HG03439 (cell line): ENCODE data around the gene ZNF879.

Source experiments
- ATAC-seq: cut with Tn5 transposase; IDR thresholded peaks from one replicate; pipeline ENCODE4 v1.9.1; 2021; ENCODE audit warnings: mild to moderate bottlenecking, moderate library complexity; ENCODE audit not compliant: unreplicated experiment

The ZNF879 gene

GRCh38 chr5:179023528-179024189 lies at the start of gene ZNF879:
Gene ZNF879 (plus strand): TSS chr5:179023804. CDS start chr5:179025005, 1,201 bp downstream.
- ATAC-seq: peak; percentile 84

- no peak for ATAC-seq
Measured at GRCh38 chr5:178981381-178981780, 42.2 kb upstream of the ZNF879 start.

- ATAC-seq: no peak
Measured at GRCh38 chr5:178982941-178983340, 40.7 kb upstream of the ZNF879 start.

GRCh38 chr5:178983728-178984127 lies 39.9 kb upstream of the ZNF879 start:
- no peak for ATAC-seq

- no peak for ATAC-seq
Measured at GRCh38 chr5:178984145-178985072, 39.2 kb upstream of the ZNF879 start.

GRCh38 chr5:178986326-178986960 lies 37.2 kb upstream of the ZNF879 start:
- no peak for ATAC-seq

- no peak for ATAC-seq
Measured at GRCh38 chr5:178988436-178989220, 35.0 kb upstream of the ZNF879 start.

- ATAC-seq: no peak
Measured at GRCh38 chr5:178989311-178989710, 34.3 kb upstream of the ZNF879 start.

GRCh38 chr5:178990491-178990890 lies 33.1 kb upstream of the ZNF879 start:
- no peak for ATAC-seq

GRCh38 chr5:178991190-178992145 lies 32.1 kb upstream of the ZNF879 start:
- ATAC-seq: no peak

- ATAC-seq: no peak
Measured at GRCh38 chr5:178992291-178992895, 31.2 kb upstream of the ZNF879 start.

- ATAC-seq: no peak
Measured at GRCh38 chr5:178993236-178993765, 30.3 kb upstream of the ZNF879 start.

- ATAC-seq: no peak
Measured at GRCh38 chr5:178993955-178994579, 29.5 kb upstream of the ZNF879 start.

- ATAC-seq: no peak
Measured at GRCh38 chr5:178994580-178995340, 28.8 kb upstream of the ZNF879 start, which contains the start of gene GRM6. Gene GRM6 (minus strand): TSS chr5:178995320. CDS start chr5:178994944, 376 bp downstream.

GRCh38 chr5:178995341-178995690 lies 28.3 kb upstream of the ZNF879 start:
- no peak for ATAC-seq

- ATAC-seq: no peak
Measured at GRCh38 chr5:178996156-178996555, 27.4 kb upstream of the ZNF879 start.

GRCh38 chr5:178997191-178997590 lies 26.4 kb upstream of the ZNF879 start:
- ATAC-seq: no peak

- ATAC-seq: no peak
Measured at GRCh38 chr5:178998441-178998840, 25.2 kb upstream of the ZNF879 start.
